NCI-H526 treated with DMSO at 0.1 percent for 48 hours (cell line): Measurements from ENCODE around the gene INO80B.
A peak's percentile ranks its signal among the peaks of the same experiment; 100 is the strongest.

ENCODE experiments used
- DNase-seq: peaks from one replicate; lab custom pipeline; 2025; lab: John Stamatoyannopoulos, UW

The INO80B gene

DNA sequence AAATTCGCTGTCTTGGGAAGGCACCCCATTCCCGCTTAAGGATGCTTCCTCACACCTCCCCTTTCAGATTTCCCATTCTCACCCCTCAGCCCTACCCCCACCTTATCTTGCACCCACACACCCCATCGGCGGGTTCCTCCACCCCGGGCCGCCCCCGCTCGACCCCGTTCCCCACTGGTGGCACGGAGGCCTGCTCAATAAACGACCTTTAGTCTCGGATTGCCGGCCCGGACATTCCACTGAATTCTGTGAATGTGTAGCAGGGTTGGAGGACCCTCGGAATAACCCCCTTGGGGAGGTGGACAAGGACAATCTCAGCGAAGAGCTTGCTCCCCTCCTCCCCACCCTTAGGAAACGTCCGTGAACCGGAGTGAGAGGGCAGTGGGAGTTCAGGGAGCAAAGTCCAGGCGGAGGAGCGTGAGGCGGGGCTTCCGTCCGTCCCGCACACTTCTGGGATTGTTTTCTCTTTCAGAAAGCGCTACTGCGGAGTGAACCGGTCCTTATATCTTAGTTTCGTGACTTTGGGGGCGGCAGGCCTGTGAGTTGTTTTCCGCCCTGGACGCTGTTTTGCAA lies 47.3 kb downstream of the INO80B start:
- DNase-seq, result no peak

GRCh38 chr2:74502720-74503505 lies 48.0 kb downstream of the INO80B start:
- DNase-seq, result no peak

DNA sequence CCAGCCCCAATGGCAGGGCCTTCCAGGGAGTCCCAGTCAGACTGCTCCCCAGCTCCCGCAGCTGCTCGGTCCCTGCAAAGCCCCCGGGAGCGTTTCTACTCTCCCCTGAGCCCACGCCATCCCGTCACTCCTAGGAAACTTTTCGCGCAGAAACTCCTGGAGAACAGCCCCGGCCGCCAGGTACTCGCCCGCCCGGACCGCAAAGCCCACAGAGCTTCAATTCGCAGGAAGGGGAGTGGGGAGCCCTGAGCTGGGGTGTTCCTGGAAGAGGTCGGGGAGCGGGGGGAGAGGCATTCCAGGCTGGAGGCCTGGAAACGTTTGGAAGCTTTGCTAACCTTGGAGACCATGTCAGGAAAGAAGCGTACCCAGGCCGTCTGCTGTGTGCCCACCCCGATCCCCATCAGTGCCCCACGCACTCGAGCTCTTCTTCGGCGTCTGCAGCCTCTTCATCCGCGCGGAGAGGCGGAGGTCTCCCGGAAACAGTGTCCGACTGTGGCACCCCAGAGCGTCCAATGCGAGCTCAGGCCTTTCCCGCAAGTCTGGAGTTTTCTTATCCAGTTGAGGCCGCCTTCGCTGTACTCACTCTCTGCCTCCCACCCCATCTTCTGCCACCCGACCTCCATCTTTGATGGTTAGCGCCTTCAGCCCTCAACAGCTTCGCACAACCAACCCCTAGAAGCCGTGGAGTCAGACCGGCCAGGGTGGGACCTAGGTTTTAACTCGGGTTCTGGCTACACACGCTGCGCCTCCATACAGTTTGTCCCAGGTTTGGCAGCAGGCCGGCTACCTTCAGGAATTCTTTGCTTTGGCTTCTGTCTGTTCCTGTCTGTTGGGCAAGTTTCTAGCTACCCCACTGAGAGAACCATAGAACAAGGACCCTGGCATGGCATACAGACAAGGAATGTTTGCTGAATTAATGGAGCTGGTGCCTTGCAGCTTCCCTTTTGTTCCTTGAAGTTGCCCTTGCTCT lies 48.9 kb downstream of the INO80B start:
- DNase-seq, result no peak

GRCh38 chr2:74504591-74504990 lies 49.7 kb downstream of the INO80B start:
- DNase-seq, result no peak

DNA sequence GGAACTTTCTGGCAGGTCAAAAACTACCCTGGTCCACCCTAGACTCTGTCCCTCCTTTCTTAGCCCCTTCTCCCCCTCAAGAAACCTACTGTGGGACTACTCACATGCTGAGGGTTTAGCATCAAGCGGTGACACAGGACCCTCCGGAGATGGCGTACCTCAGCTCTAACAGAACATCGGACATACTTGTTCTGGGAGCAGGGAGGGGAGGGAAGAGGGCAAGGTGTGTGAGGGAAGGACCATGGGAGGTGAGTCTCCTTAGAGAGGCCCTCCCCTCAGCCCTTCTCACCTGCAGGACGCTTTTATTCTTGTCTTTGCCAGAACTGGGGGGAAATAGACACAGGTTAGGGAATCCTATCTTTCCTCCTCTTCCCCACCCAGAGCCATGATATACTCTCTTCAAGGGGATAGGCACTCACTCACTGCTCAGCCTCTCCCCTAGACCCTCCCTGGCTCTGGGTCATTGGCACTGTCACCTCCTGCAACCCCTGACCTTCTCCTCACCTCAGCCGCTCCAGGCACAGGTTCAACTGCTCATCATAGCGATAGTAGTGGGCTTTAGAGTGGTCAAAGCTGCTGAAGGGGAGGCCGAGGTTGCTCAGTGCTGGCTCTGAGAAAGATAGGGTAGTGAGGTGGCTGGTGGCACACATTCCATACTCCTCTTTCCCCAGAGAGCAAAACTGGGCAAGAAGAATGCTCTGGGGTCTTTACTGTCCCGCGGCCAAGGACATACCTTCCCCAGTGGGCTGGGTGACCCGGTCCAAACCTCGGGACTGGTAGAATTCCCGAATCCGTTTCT lies 50.8 kb downstream of the INO80B start:
- DNase-seq, result no peak

DNA sequence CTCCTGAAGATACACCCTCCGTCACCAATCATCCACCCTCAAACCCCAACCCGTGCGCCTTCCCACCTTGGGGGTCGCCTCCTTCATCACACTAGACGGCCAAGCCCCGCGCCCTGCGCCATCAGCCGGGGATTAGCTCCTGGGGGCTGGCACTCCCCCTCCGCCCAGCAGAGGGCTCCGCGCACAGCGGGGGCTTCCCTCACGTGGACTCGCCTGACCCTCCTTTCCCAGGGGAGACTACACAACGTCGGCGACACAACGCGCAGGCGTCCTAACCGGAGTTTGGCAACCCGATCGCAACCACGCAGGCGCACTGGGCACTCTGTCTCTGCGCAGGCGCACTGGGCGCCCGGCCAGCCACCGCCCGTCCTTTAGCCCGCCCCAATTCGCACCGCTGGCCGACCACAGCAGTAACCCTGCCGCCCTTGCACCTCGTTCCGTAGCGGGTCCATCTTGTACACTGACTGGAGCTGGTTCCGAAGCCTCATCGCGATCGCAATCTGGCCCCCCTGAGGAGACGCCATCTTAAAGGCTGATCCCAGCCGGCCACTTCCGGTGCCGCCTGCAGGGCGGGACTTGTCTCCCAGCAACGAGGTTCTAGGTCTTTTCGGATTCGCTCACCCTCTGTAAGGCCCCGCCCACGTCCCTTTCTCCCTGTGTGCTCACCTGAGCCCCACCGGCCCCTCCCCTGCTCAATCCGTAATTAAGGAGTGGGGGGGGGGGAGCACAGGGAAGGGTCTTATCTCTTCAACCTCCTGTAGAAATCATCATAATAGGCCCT lies 52.4 kb downstream of the INO80B start, which contains the start of gene PCGF1:
Gene PCGF1 (minus strand): TSS at position 551 of the 781 bp plus-strand sequence. CDS start 27 bp downstream, at position 524.
- peak; percentile 94 for DNase-seq
